NCI-H2171 treated with DMSO at 0.1 percent for 48 hours (cell line): ENCODE data around the gene CXXC5.
"Not testable (repeated sequence)": the region's sequence is repeated elsewhere in the genome, so short reads cannot be mapped to it uniquely, and the experiment has no call there.

Source experiments
- DNase-seq: peaks from one replicate; lab custom pipeline; 2025; lab: John Stamatoyannopoulos, UW

Gene CXXC5

GRCh38 chr5:139712412-139712811, 64.3 kb downstream of the CXXC5 start:
- no peak for DNase-seq

- DNase-seq: not testable (repeated sequence)
These were observed 65.7 kb downstream of the CXXC5 start for GRCh38 chr5:139713898-139714297.

GRCh38 chr5:139717221-139717620, 69.1 kb downstream of the CXXC5 start:
- DNase-seq: no peak

- DNase-seq: not testable (repeated sequence)
These were observed 70.3 kb downstream of the CXXC5 start for GRCh38 chr5:139718403-139718802.

GRCh38 chr5:139719970-139720369, 71.8 kb downstream of the CXXC5 start:
- not testable (repeated sequence) for DNase-seq

GRCh38 chr5:139723986-139724587, 75.9 kb downstream of the CXXC5 start:
- DNase-seq: no peak

GRCh38 chr5:139725073-139725830, 77.1 kb downstream of the CXXC5 start:
- DNase-seq: no peak

- no peak for DNase-seq
These were observed 78.1 kb downstream of the CXXC5 start for GRCh38 chr5:139726248-139726647.

GRCh38 chr5:139727615-139728014, 79.5 kb downstream of the CXXC5 start:
- DNase-seq: not testable (repeated sequence)

GRCh38 chr5:139731281-139731680, 83.1 kb downstream of the CXXC5 start:
- DNase-seq: no peak

- DNase-seq: no peak
These were observed 83.9 kb downstream of the CXXC5 start for GRCh38 chr5:139732019-139732418.

- no peak for DNase-seq
These were observed 85.0 kb downstream of the CXXC5 start for GRCh38 chr5:139733010-139733688.
